Activated CD4-positive, alpha-beta memory T cell treated with anti-CD3 and anti-CD28 coated beads, Interleukin-2, amount 10 ng/mL, durations not matched to agents 7 days and 5 days (primary cell): ENCODE measurements around the gene GLIS1. TPM values are rescaled to one million over a fixed set of nuclear protein-coding genes. Genes with fewer than 3 reads are reported as not detected.

Source experiments
- CTCF ChIA-PET: fragments of 350-600 bp; sonication (Branson Sonifier 250); formaldehyde crosslinking; loops from one replicate; lab custom pipeline; 2021; ENCODE audit warnings: antibody characterized with exemption, inconsistent platforms; lab: Charles Lee
- POLR2A ChIA-PET: fragments of 350-600 bp; sonication (Branson Sonifier 250); formaldehyde crosslinking; loops from one replicate; lab custom pipeline; 2021; ENCODE audit warnings: antibody characterized with exemption; lab: Charles Lee
- DNase-seq: peaks from one replicate; pipeline ENCODE4 v3.0.0-alpha.2; 2020
- H3K27ac Mint-ChIP-seq: one replicate; pipeline ENCODE4 v1.8.0; 2021; ENCODE audit warnings: mild to moderate bottlenecking, mixed read lengths
- H3K27me3 Mint-ChIP-seq: one replicate; pipeline ENCODE4 v1.8.0; 2021; ENCODE audit warnings: mixed read lengths
- H3K36me3 Mint-ChIP-seq: one replicate; pipeline ENCODE4 v1.8.0; 2021; ENCODE audit warnings: low read depth, mixed read lengths
- H3K4me1 Mint-ChIP-seq: one replicate; pipeline ENCODE4 v1.8.0; 2021; ENCODE audit warnings: mixed read lengths
- H3K4me3 Mint-ChIP-seq: one replicate; pipeline ENCODE4 v1.8.0; 2021; ENCODE audit warnings: mild to moderate bottlenecking, mixed read lengths
- H3K9me3 Mint-ChIP-seq: one replicate; pipeline ENCODE4 v1.8.0; 2021; ENCODE audit warnings: mixed read lengths
- total RNA-seq, 2 experiments: library from RNA; stranded (reverse); gene quantifications; one replicate each; pipeline ENCODE4 v1.2.3, GENCODE V29; 2021

The GLIS1 gene
- total RNA-seq, 2 experiments from 2014 or later: not detected

GRCh38 chr1:53462769-53463501, 276.0 kb downstream of the GLIS1 start:
- H3K4me1 Mint-ChIP-seq: no peaks in the 10 kb centered on the region
- ChIA-PET POLR2A (no interaction called here), CTCF (no interaction called here)
- no peaks in the 10 kb centered on the region for H3K9me3 Mint-ChIP-seq
- no peak for DNase-seq
- no peak overlapping the region for H3K4me3 Mint-ChIP-seq
- H3K27me3 Mint-ChIP-seq: no peaks in the 10 kb centered on the region
- no peaks in the 10 kb centered on the region for H3K36me3 Mint-ChIP-seq
- no peak overlapping the region for H3K27ac Mint-ChIP-seq

- Mint-ChIP-seq H3K27me3 (no peaks in the 10 kb centered on the region), H3K36me3 (no peaks in the 10 kb centered on the region), H3K4me3 (no peak overlapping the region), H3K27ac (no peak overlapping the region), H3K9me3 (no peaks in the 10 kb centered on the region), H3K4me1 (no peaks in the 10 kb centered on the region)
- ChIA-PET POLR2A (no interaction called here), CTCF (no interaction called here)
- DNase-seq: no peak
These were observed 276.8 kb downstream of the GLIS1 start for GRCh38 chr1:53462193-53462592.

GRCh38 chr1:53461323-53462044, 277.5 kb downstream of the GLIS1 start:
- H3K4me1 Mint-ChIP-seq: no peaks in the 10 kb centered on the region
- H3K27ac Mint-ChIP-seq: no peak overlapping the region
- no peak overlapping the region for H3K4me3 Mint-ChIP-seq
- CTCF ChIA-PET: no interaction called here
- no peak for DNase-seq
- POLR2A ChIA-PET: no interaction called here
- no peaks in the 10 kb centered on the region for H3K27me3 Mint-ChIP-seq
- no peaks in the 10 kb centered on the region for H3K36me3 Mint-ChIP-seq
- H3K9me3 Mint-ChIP-seq: no peaks in the 10 kb centered on the region

- Mint-ChIP-seq H3K4me3 (no peak overlapping the region), H3K36me3 (no peaks in the 10 kb centered on the region), H3K9me3 (no peaks in the 10 kb centered on the region), H3K27me3 (no peaks in the 10 kb centered on the region), H3K27ac (no peak overlapping the region), H3K4me1 (no peaks in the 10 kb centered on the region)
- no peak for DNase-seq
- POLR2A ChIA-PET: no interaction called here
- CTCF ChIA-PET: no interaction called here
These were observed 278.2 kb downstream of the GLIS1 start for GRCh38 chr1:53460666-53461322.

GRCh38 chr1:53460211-53460634, 278.7 kb downstream of the GLIS1 start:
- Mint-ChIP-seq H3K4me1 (no peaks in the 10 kb centered on the region), H3K9me3 (no peaks in the 10 kb centered on the region), H3K27ac (no peak overlapping the region), H3K4me3 (no peak overlapping the region), H3K36me3 (no peaks in the 10 kb centered on the region), H3K27me3 (peaks cover 4% of the 10 kb centered on the region)
- POLR2A ChIA-PET: no interaction called here
- DNase-seq: no peak
- CTCF ChIA-PET: no interaction called here

- Mint-ChIP-seq H3K36me3 (no peaks in the 10 kb centered on the region), H3K4me3 (no peak within 1 kb of the TSS), H3K4me1 (no peaks in the 10 kb centered on the region), H3K27ac (no peak within 1 kb of the TSS), H3K9me3 (no peaks in the 10 kb centered on the region), H3K27me3 (peaks cover 6% of the 10 kb centered on the region)
- no peak for DNase-seq
- CTCF ChIA-PET: no interaction called here
- POLR2A ChIA-PET: no interaction called here
These were observed 279.4 kb downstream of the GLIS1 start, which contains the start of gene DMRTB1 for GRCh38 chr1:53459321-53460175. DMRTB1 (plus strand) TSS chr1:53459399; CDS start chr1:53459454, 55 bp downstream.

GRCh38 chr1:53458634-53459033, 280.3 kb downstream of the GLIS1 start:
- no peaks in the 10 kb centered on the region for H3K36me3 Mint-ChIP-seq
- H3K27ac Mint-ChIP-seq: no peak overlapping the region
- POLR2A ChIA-PET: no interaction called here
- H3K4me3 Mint-ChIP-seq: no peak overlapping the region
- CTCF ChIA-PET: interaction anchor here (0.7 kb wide), 1 partner anchor 15 kb away, joined by 3 read pairs; no protein-coding TSS in a partner anchor
- no peak for DNase-seq
- no peaks in the 10 kb centered on the region for H3K9me3 Mint-ChIP-seq
- no peaks in the 10 kb centered on the region for H3K4me1 Mint-ChIP-seq
- H3K27me3 Mint-ChIP-seq: peaks cover 10% of the 10 kb centered on the region

Other genes with a start within 250 kb of the GLIS1 start
- gene NDC1, start 99.1 kb upstream of the GLIS1 start, total RNA-seq: 10 to 100 TPM; 23.2 to 24.7 TPM
- gene YIPF1, start 150.6 kb upstream of the GLIS1 start, total RNA-seq: 10 to 100 TPM; 17.8 to 19.7 TPM
- not detected for gene DIO1, start 155.0 kb upstream of the GLIS1 start, total RNA-seq
- gene IFT25, start 206.5 kb upstream of the GLIS1 start, total RNA-seq: 10 to 100 TPM; 60.2 to 63.2 TPM
- gene LRRC42, start 207.2 kb upstream of the GLIS1 start, total RNA-seq: 10 to 100 TPM; 19.9 to 20.8 TPM